Hematopoietic multipotent progenitor cell treated with erythropoietin and hydrocortisone succinate and interleukin-3 and kit ligand, for 17 days (in vitro differentiated cells): Measurements from ENCODE around the gene PFKFB4.

Source experiments
- DNase-seq: peaks from one replicate; pipeline ENCODE4 v3.0.0-alpha.2; 2015; ENCODE audit warnings: low spot score

The PFKFB4 gene

GRCh38 chr3:48584836-48585235 is 28.2 kb upstream of the PFKFB4 start:
- no peak for DNase-seq

GRCh38 chr3:48581621-48582481 is 25.2 kb upstream of the PFKFB4 start:
- no peak for DNase-seq

- no peak for DNase-seq
Observed at GRCh38 chr3:48576647-48577046, 20.0 kb upstream of the PFKFB4 start.

- no peak for DNase-seq
Observed at GRCh38 chr3:48575366-48575765, 18.8 kb upstream of the PFKFB4 start.

- DNase-seq = no peak
Observed at GRCh38 chr3:48573973-48574585, 17.5 kb upstream of the PFKFB4 start.

- DNase-seq = no peak
Observed at GRCh38 chr3:48572517-48572916, 15.9 kb upstream of the PFKFB4 start.

- no peak for DNase-seq
Observed at GRCh38 chr3:48571938-48572337, 15.3 kb upstream of the PFKFB4 start.

GRCh38 chr3:48569808-48570450 is 13.3 kb upstream of the PFKFB4 start:
- no peak for DNase-seq

- DNase-seq = no peak
Observed at GRCh38 chr3:48569400-48569799, 12.8 kb upstream of the PFKFB4 start.

GRCh38 chr3:48568476-48568875 is 11.9 kb upstream of the PFKFB4 start:
- DNase-seq = no peak

- DNase-seq = no peak
Observed at GRCh38 chr3:48567500-48567899, 10.9 kb upstream of the PFKFB4 start.

GRCh38 chr3:48567090-48567489 is 10.5 kb upstream of the PFKFB4 start:
- no peak for DNase-seq

GRCh38 chr3:48566401-48566760 is 9.8 kb upstream of the PFKFB4 start:
- no peak for DNase-seq

- DNase-seq = no peak
Observed at GRCh38 chr3:48565591-48566400, 9.2 kb upstream of the PFKFB4 start.

- DNase-seq = no peak
Observed at GRCh38 chr3:48565186-48565585, 8.6 kb upstream of the PFKFB4 start.

GRCh38 chr3:48564667-48565066 is 8.1 kb upstream of the PFKFB4 start:
- no peak for DNase-seq

GRCh38 chr3:48564022-48564421 is 7.4 kb upstream of the PFKFB4 start:
- no peak for DNase-seq

GRCh38 chr3:48563382-48563918 is 6.8 kb upstream of the PFKFB4 start, which contains the start of gene UCN2:
TSS of gene UCN2 (minus strand) at chr3:48563781. CDS start at chr3:48563124, 657 bp downstream.
- no peak for DNase-seq

GRCh38 chr3:48562367-48563095 is 5.9 kb upstream of the PFKFB4 start:
- no peak for DNase-seq

GRCh38 chr3:48561045-48561736 is 4.6 kb upstream of the PFKFB4 start:
- no peak for DNase-seq

GRCh38 chr3:48560648-48561018 is 4.0 kb upstream of the PFKFB4 start:
- no peak for DNase-seq
